Measurements from ENCODE around the gene ZNF624.

The ZNF624 gene

DNA sequence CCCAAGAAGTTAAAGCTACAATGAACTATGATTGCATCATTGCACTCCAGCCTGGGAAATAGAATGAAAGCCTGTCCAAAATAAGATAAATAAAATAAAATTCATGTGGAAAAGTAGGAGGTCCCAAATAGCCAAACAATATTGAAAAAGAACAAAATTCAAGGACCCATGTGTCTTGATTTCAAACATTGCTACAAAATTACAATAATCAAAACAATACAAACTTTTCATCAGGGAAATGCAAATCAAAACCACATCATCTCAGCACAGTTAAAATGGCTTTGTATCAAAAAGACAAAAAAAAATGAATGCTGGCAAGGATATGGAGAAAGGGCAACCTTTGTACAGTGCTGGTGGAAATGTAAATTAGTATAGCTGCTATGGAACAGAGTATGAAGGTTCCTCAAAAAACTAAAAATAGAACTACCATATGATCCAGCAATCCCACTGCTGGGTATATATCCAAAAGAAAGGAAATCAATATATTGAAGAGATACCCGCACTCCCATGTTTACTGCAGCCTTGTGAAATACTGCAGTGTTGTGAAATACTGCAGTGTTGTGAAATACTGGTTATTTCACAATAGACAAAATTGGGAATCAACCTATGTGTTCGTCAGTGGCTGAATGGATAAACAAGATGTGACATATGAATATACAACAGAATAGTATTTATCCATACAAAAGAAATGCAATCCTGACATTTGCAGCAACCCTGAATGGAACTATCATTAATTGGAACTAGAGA lies 60.1 kb downstream of the ZNF624 start:
- DNase-seq, result no peak

DNA sequence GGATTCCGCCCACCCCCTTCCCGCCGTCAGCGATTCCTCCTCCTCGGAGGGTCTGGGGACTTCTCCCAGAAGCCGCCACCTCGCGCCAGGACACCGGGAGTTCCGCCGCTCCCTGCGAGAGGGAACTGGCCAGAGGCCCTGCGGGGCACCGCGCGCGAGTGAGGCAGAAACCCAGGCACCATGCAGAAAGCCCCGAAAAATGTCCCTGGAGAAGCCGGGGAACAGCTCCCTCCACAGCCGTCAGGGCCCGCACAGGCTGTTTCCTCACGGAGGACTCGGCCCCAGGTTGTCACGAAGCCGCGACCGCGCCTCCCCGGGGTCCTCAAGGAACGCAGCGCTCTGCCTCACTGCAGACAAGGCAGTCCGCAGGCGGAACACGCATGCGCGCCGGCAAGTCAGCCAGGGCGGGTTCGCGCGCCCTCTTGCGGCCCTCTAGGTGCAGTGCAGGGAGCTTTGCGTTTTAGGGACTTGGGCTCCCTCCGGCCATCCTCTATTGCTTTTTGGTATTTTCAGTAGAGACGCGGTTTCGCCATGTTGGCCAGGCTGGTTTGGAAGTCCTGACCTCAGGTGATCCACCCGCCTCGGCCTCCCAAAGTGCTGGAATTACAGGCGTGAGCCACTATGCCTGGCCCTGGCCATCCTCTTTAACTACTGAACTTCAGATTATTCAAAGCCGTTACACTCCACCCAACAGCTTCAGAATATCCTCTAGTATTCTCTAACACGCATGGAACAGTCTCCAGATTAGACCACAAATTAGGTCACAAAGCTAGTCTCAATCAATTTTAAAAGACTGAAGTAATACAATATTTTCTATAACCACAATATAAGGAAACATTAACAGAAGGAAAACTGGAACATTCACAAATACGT lies 64.3 kb downstream of the ZNF624 start:
- DNase-seq, result peak; percentile 99

DNA sequence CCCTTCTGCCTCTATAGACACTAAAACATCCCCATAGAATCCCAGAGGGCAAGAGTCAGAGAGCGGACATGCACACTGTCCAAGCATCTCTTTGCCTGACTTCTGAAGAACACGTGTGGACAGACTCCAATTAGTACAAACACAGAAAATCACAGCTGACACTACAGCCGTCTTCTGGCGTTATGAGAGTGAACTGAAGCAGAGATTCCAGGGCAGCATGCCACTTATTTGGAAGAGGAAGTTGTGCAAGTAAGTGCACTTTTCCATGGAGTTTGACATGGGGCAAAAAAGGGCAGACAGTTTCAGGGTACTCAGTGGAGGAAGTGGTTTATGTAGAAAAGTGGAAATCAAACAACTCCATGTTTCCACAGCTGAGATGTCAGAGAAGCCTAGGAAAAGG lies 67.9 kb downstream of the ZNF624 start:
- DNase-seq, result no peak

DNA sequence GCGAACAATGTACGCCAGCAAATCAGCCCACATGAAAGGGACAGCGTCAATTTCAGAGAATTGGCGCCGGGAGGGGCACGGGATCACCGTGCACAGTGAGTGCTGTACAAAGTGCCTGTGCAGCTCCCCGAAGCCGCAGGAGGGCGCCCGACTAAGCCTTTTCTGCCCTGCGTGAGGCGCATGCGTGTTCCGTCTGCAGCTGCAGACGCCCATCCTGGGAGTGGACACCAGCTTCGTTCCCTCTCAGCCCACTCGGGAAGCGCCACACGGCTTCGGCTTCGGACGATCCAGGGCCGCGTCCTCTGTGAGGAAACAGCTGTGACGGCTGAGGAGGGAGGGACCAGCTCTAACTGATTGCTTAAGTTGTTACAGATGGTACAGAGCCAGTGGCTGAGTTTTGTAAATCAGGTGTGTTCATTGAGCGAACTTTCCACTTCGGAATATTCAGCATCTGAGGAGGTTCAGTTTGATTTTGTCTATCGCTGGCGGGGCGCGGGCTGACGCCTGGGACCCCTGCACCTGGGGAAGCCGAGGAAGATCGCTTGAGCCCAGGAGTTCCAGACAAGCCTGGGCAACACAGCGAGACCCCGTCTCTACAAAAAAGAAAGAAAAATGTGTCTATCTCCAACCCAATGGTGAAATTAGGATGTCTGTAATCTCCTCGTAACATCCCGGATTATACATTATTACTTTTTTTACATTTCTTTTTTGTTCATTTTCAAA lies 69.2 kb downstream of the ZNF624 start:
- peak; percentile 92 for DNase-seq

DNA sequence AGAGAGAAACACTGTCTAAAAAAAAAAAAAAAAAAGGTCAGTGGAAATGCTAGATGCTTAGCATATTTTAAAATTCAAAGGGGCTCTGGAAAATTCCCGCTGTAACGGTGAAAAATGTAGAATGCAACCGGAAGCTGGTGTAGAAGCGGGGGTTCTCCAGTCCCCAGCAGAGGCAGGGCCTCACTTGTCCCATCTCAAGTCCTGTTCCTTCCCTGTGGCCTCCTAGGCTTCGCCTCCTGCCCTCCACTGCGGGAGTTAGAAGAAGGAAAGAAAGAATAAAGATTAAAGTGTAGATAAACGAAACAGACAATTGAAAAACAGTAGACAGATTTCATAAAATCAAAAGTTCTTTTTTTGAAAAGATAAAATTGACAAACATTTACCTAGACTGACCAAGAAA lies 69.9 kb downstream of the ZNF624 start:
- DNase-seq, result no peak

DNA sequence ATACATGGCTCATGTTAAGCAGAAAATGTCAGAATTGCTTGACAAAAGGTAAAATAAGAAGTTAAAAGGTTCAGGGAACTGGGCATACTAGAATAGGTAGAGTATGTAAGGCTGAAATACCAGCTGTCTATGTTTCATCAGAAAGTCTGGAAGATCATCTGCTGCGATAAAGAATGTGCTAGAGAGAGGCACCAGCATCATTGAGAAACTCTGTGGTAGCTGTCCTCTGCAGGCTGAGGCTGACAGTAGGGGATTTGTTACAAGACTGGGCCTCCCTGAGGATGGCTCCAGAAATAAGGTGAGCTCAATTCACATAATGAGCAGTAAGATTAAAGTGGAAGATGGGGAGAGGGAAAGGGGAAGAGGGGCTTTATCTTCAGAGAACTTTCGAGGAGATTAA lies 80.2 kb downstream of the ZNF624 start:
- no peak for DNase-seq
